Esophagus muscularis mucosa (tissue), 4 donors: ENCODE results near the gene TMEM151A. TPM values are rescaled to one million over a fixed set of nuclear protein-coding genes. Genes with fewer than 3 reads are reported as not detected.
"Not testable (repeated sequence)": the region's sequence is repeated elsewhere in the genome, so short reads cannot be mapped to it uniquely, and the experiment has no call there.

ENCODE experiments used
- DNase-seq: peaks from one replicate; pipeline ENCODE4 v3.0.0-alpha.2; 2017; ENCODE audit errors: extremely low spot score
- H3K27ac ChIP-seq, 4 donors: fragments of 200-600 bp; sonication (generic); replicated peaks in 1 of 4; 1 replicate in 3 of 4; 2 replicates in 1 of 4; pipeline ENCODE4 v1.5.1; 2016 to 2019; ENCODE audit warnings: mild to moderate bottlenecking in 1 of 4
- H3K27me3 ChIP-seq, 4 donors: fragments of 200-600 bp; sonication (generic); one replicate each; pipeline versions ENCODE4 v1.5.1 to v1.6.0; 2016 to 2019
- H3K36me3 ChIP-seq, 4 donors: fragments of 200-600 bp; sonication (generic); one replicate each; pipeline ENCODE4 v1.5.1; 2016 to 2019
- H3K4me1 ChIP-seq, 4 donors: fragments of 200-600 bp; sonication (generic); one replicate each; pipeline ENCODE4 v1.5.1; 2016 to 2019
- H3K4me3 ChIP-seq, 4 donors: fragments of 200-600 bp; sonication (generic); 1 replicate in 2 of 4; 2 replicates in 2 of 4; pipeline ENCODE4 v1.5.1; 2016 to 2019; ENCODE audit warnings: mild to moderate bottlenecking in 4 of 4, moderate library complexity in 1 of 4
- H3K9me3 ChIP-seq, 4 donors: fragments of 200-600 bp; sonication (generic); 1 replicate in 3 of 4; 2 replicates in 1 of 4; pipeline ENCODE4 v1.5.1; 2016 to 2019
- CTCF ChIP-seq, 3 experiments: fragments of 200-600 bp in 2 of 3; fragments of 450-650 bp in 1 of 3; sonication (generic) in 2 of 3; IDR thresholded peaks; one replicate each; pipeline ENCODE4 v1.5.1; 2017 to 2019; ENCODE audit warnings: antibody characterized with exemption in 3 of 3, mild to moderate bottlenecking in 2 of 3, moderate library complexity in 1 of 3
- EP300 ChIP-seq: sonication (generic); formaldehyde crosslinking; IDR thresholded peaks from one replicate; pipeline ENCODE4 v1.6.1; 2017; ENCODE audit warnings: antibody characterized with exemption
- POLR2A ChIP-seq: fragments of 450-650 bp; IDR thresholded peaks from one replicate; pipeline ENCODE4 v1.6.1; 2017; ENCODE audit warnings: antibody characterized with exemption, moderate library complexity, mild to moderate bottlenecking, low read depth
- POLR2AphosphoS5 ChIP-seq, 2 donors: sonication (generic); formaldehyde crosslinking; IDR thresholded peaks; one replicate each; pipeline ENCODE4 v1.6.1; 2017; ENCODE audit warnings: antibody characterized with exemption in 2 of 2
- WGBS: methylation state at CpG from one replicate; pipeline ENCODE4 v1.1.5; 2018; 5-methylcytosine and 5-hydroxymethylcytosine counted together
- intact Hi-C: fragments of 100-400 bp; cut with DNase I; formaldehyde crosslinking; loops from one replicate; pipeline ENCODE4 v1.15.1; 2023
- total RNA-seq, 4 donors: library from RNA; depleted of rRNA; stranded (reverse); fragments of >200 nt; gene quantifications; one replicate each; pipeline versions ENCODE4 v1.1.0 to v1.2.1, GENCODE V29; 2016

Gene TMEM151A
- total RNA-seq, 4 donors from 2014 or later, result 0.42 to 0.71 (median 0.54) TPM

GRCh38 chr11:66315921-66316811 is 24.5 kb downstream of the TMEM151A start:
- Histone ChIP-seq H3K9me3 (no peaks in the 10 kb centered on the region), H3K36me3 (no peaks in the 10 kb centered on the region), H3K4me1 (peaks cover 44 to 76% (median 72%) of the 10 kb centered on the region in 4 donors), H3K27ac (peak overlapping the region; percentile 83 to 95 (median 89)), H3K27me3 (peaks cover 0 to 8% (median 0%) of the 10 kb centered on the region in 4 donors), H3K4me3 (peak overlapping the region; percentile 59 to 75 (median 62))
- WGBS, result 49% methylated on average over 13 of the region's 52 CpGs
- intact Hi-C loops, result no loop called here
- no peak for TF ChIP-seq POLR2A
- no peak for TF ChIP-seq EP300
- TF ChIP-seq POLR2AphosphoS5 (IDR thresholded peaks at IDR 0.05), result no peak
- no peak for TF ChIP-seq CTCF (IDR thresholded peaks at IDR 0.05)
- no peak for DNase-seq

- Histone ChIP-seq H3K36me3 (no peaks in the 10 kb centered on the region), H3K27me3 (peaks cover 0 to 8% (median 0%) of the 10 kb centered on the region in 4 donors), H3K4me3 (peak within 1 kb of the TSS; percentile 59 to 75 (median 62)), H3K27ac (peak within 1 kb of the TSS; percentile 83 to 95 (median 89)), H3K4me1 (peaks cover 41 to 75% (median 71%) of the 10 kb centered on the region in 4 donors), H3K9me3 (no peaks in the 10 kb centered on the region)
- DNase-seq, result no peak
- intact Hi-C loops, result no loop called here
- no peak for TF ChIP-seq EP300
- TF ChIP-seq POLR2AphosphoS5 (IDR thresholded peaks at IDR 0.05), result peak; percentile 28 to 75
- no CpG with 5 or more reads among the region's 29 CpGs for WGBS
Observed at GRCh38 chr11:66316849-66317251, 25.2 kb downstream of the TMEM151A start, which contains the start of gene CD248. Gene CD248 (minus strand): TSS chr11:66317044. CDS start chr11:66317027, 17 bp downstream.

- TF ChIP-seq POLR2AphosphoS5 (IDR thresholded peaks at IDR 0.05) (no peak), CTCF (IDR thresholded peaks at IDR 0.05) (no peak), EP300 (no peak), POLR2A (no peak)
- WGBS, result 0% methylated on average over 5 of the region's 14 CpGs
- H3K27me3 ChIP-seq, result peaks cover 0 to 8% (median 0%) of the 10 kb centered on the region in 4 donors
- no peak for DNase-seq
- no peaks in the 10 kb centered on the region for H3K9me3 ChIP-seq
- peak overlapping the region; percentile 83 to 95 (median 89) for H3K27ac ChIP-seq
- H3K4me1 ChIP-seq, result peaks cover 41 to 76% (median 74%) of the 10 kb centered on the region in 4 donors
- H3K4me3 ChIP-seq, result peak overlapping the region; percentile 59 to 75 (median 62)
- no peaks in the 10 kb centered on the region for H3K36me3 ChIP-seq
- intact Hi-C loops, result no loop called here
Observed at GRCh38 chr11:66317322-66317722, 25.6 kb downstream of the TMEM151A start.

- no peaks in the 10 kb centered on the region for H3K36me3 ChIP-seq
- peaks cover 40 to 74% (median 72%) of the 10 kb centered on the region in 4 donors for H3K4me1 ChIP-seq
- peaks cover 0 to 8% (median 0%) of the 10 kb centered on the region in 4 donors for H3K27me3 ChIP-seq
- H3K27ac ChIP-seq, result peak overlapping the region; percentile 83 to 95 (median 89)
- DNase-seq, result no peak
- TF ChIP-seq POLR2AphosphoS5 (IDR thresholded peaks at IDR 0.05), result peak; percentile 32 to 53
- TF ChIP-seq POLR2A, result no peak
- 27% methylated on average over 9 of the region's 16 CpGs for WGBS
- H3K9me3 ChIP-seq, result no peaks in the 10 kb centered on the region
- intact Hi-C loops, result no loop called here
- peak overlapping the region in 3 of 4 donors; percentile 59 to 75 (median 59) for H3K4me3 ChIP-seq
Observed at GRCh38 chr11:66317723-66318599, 26.3 kb downstream of the TMEM151A start.

- Histone ChIP-seq H3K27me3 (peaks cover 0 to 8% (median 0%) of the 10 kb centered on the region in 4 donors), H3K9me3 (no peaks in the 10 kb centered on the region), H3K36me3 (no peaks in the 10 kb centered on the region), H3K4me3 (no peak overlapping the region), H3K4me1 (peaks cover 35 to 68% (median 66%) of the 10 kb centered on the region in 4 donors), H3K27ac (peak overlapping the region; percentile 50 to 89 (median 74))
- 53% methylated on average over 2 of the region's 3 CpGs for WGBS
- no peak for DNase-seq
- intact Hi-C loops, result no loop called here
- TF ChIP-seq POLR2AphosphoS5 (IDR thresholded peaks at IDR 0.05), result no peak
- TF ChIP-seq EP300, result no peak
- TF ChIP-seq POLR2A, result no peak
- TF ChIP-seq CTCF (IDR thresholded peaks at IDR 0.05), result no peak
Observed at GRCh38 chr11:66318600-66318970, 26.9 kb downstream of the TMEM151A start.

- H3K36me3 ChIP-seq, DNase-seq, intact Hi-C loops, H3K9me3 ChIP-seq, H3K27me3 ChIP-seq, H3K27ac ChIP-seq, H3K4me3 ChIP-seq: not testable (repeated sequence)
- H3K4me1 ChIP-seq, result peaks cover 27 to 53% (median 51%) of the 10 kb centered on the region in 4 donors
- 95% methylated on average over 2 of the region's 2 CpGs for WGBS
Observed at GRCh38 chr11:66320289-66320688, 28.6 kb downstream of the TMEM151A start.

GRCh38 chr11:66320748-66321147 is 29.1 kb downstream of the TMEM151A start:
- DNase-seq, H3K9me3 ChIP-seq, H3K4me3 ChIP-seq, H3K27me3 ChIP-seq, H3K27ac ChIP-seq, H3K36me3 ChIP-seq, intact Hi-C loops: not testable (repeated sequence)
- peaks cover 27 to 52% (median 47%) of the 10 kb centered on the region in 4 donors for H3K4me1 ChIP-seq
- 92% methylated on average over 6 of the region's 6 CpGs for WGBS
